PC-9 (cell line): ENCODE data around the gene REEP3. TPM values are rescaled to one million over a fixed set of nuclear protein-coding genes. Genes with fewer than 3 reads are reported as not detected.

Source experiments
- BruUV-seq: library from RNA; stranded (reverse); fragments of 400-500 nt; replicated peaks from 2 replicates; lab custom pipeline; 2021; lab: Mats Ljungman, UMichigan
- CTCF ChIA-PET: fragments of 300-600 bp; sonication (Branson Sonifier 250); formaldehyde crosslinking; loops from one replicate; lab custom pipeline; 2022; ENCODE audit warnings: antibody characterized with exemption; lab: Charles Lee
- POLR2A ChIA-PET: fragments of 300-600 bp; sonication (Branson Sonifier 250); formaldehyde crosslinking; loops from one replicate; lab custom pipeline; 2022; ENCODE audit warnings: antibody characterized with exemption; ENCODE audit not compliant: unreplicated experiment; lab: Charles Lee
- DNase-seq, 2 experiments: peaks; one replicate each; pipeline versions ENCODE4 v3.0.0 to v3.0.0-alpha.2; 2015 to 2022; ENCODE audit warnings: mixed read lengths in 1 of 2
- H2AFZ ChIP-seq: fragments of 200-600 bp; sonication (generic); 2 replicates; pipeline ENCODE4 v1.8.1; 2017; ENCODE audit warnings: antibody characterized with exemption
- H3F3A ChIP-seq: fragments of 200-600 bp; sonication (generic); 2 replicates; pipeline ENCODE4 v1.8.1; 2017; ENCODE audit warnings: antibody characterized with exemption, mild to moderate bottlenecking, low read depth; ENCODE audit not compliant: insufficient read depth
- H3K27ac ChIP-seq: fragments of 200-600 bp; sonication (generic); 2 replicates; pipeline ENCODE4 v1.6.1; 2016; ENCODE audit warnings: mixed run types
- H3K27me3 ChIP-seq: fragments of 200-600 bp; sonication (generic); 2 replicates; pipeline ENCODE4 v1.6.1; 2016; ENCODE audit warnings: low read depth, mixed run types; ENCODE audit not compliant: insufficient read depth
- H3K36me3 ChIP-seq: fragments of 200-600 bp; sonication (generic); 2 replicates; pipeline ENCODE4 v1.6.1; 2016; ENCODE audit warnings: low read depth, mixed run types
- H3K4me1 ChIP-seq: fragments of 200-600 bp; sonication (generic); replicated peaks from 2 replicates; pipeline ENCODE4 v1.6.1; 2016; ENCODE audit warnings: mixed run types; ENCODE audit not compliant: insufficient read depth
- H3K4me2 ChIP-seq: fragments of 200-600 bp; sonication (generic); 2 replicates; pipeline ENCODE4 v1.6.1; 2017; ENCODE audit warnings: mixed run types
- H3K4me3 ChIP-seq: fragments of 200-600 bp; sonication (generic); 2 replicates; pipeline ENCODE4 v1.6.1; 2016; ENCODE audit warnings: mixed run types
- H3K79me2 ChIP-seq: fragments of 200-600 bp; sonication (generic); 2 replicates; pipeline ENCODE4 v1.6.1; 2017; ENCODE audit warnings: low read depth, mixed run types
- H3K9me2 ChIP-seq: fragments of 200-600 bp; sonication (generic); 2 replicates; pipeline ENCODE4 v1.8.1; 2017; ENCODE audit warnings: mild to moderate bottlenecking; ENCODE audit not compliant: insufficient read depth
- H3K9me3 ChIP-seq: fragments of 200-600 bp; sonication (generic); 2 replicates; pipeline ENCODE4 v1.8.1; 2016; ENCODE audit warnings: low read depth; ENCODE audit not compliant: insufficient read depth
- H4K20me1 ChIP-seq: fragments of 200-600 bp; sonication (generic); 2 replicates; pipeline ENCODE4 v1.8.1; 2017; ENCODE audit not compliant: insufficient read depth
- EZH2 ChIP-seq: fragments of 200-600 bp; sonication (generic); IDR thresholded peaks from 2 replicates; pipeline ENCODE4 v1.8.0; 2017; ENCODE audit warnings: antibody characterized with exemption, low read depth
- intact Hi-C: fragments of 100-400 bp; cut with micrococcal nuclease; formaldehyde crosslinking; loops from one replicate; pipeline ENCODE4 v1.10.0; 2022; ENCODE audit not compliant: unreplicated experiment
- total RNA-seq: library from RNA; stranded (reverse); gene quantifications from 2 replicates; pipeline ENCODE4 v1.2.3, GENCODE V29; 2021
- TF ChIP-seq, protein P1 (sequence below): fragments of 200-600 bp; sonication (generic); conservative IDR thresholded peaks from 2 replicates; pipeline ENCODE4 v1.6.1; 2017; ENCODE audit warnings: mixed run types, antibody characterized with exemption, mild to moderate bottlenecking, moderate library complexity

REEP3 gene
- total RNA-seq, 1 experiment from 2014 or later: 56.4 TPM

DNA sequence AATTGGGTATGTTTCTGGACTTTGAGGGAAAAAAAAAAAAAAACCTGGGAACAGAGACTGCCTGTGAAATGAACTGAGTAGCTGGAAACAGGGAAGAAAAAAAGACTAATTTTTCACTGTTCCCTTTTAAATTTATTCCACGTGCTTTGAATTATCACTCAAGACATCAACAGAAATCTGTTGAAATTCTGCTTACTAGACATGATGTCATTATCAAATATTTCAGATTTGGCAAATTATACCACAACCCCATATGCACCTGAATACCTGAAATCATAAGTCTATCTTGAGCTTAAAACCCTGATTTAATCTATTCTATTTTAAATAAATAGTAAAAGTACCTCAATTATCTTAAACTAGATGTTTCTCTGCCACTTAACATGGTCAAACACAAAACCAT is 5.0 kb upstream of the REEP3 start:
- Histone ChIP-seq H3K4me1 (peaks cover 41% of the 10 kb centered on the region), H3K36me3 (peaks cover 12% of the 10 kb centered on the region; the same call in 1 of the 2 replicates), H3K27me3 (no peaks in the 10 kb centered on the region), H3K9me3 (peaks cover 10% of the 10 kb centered on the region; the same call in 1 of the 2 replicates), H4K20me1 (no peaks in the 10 kb centered on the region; the same call in 1 of the 2 replicates), H3K4me2 (no peak overlapping the region), H2AFZ (no peak overlapping the region), H3K27ac (no peak overlapping the region), H3K9me2 (no peaks in the 10 kb centered on the region), H3K4me3 (no peak overlapping the region), H3F3A (peaks cover 12% of the 10 kb centered on the region), H3K79me2 (peaks cover 96% of the 10 kb centered on the region)
- intact Hi-C loops: loop anchor here (5.0 kb wide), 1 partner anchor 299 kb away; no protein-coding TSS in a partner anchor
- no TSS peak for BruUV-seq
- ChIA-PET CTCF (interaction anchor here (0.6 kb wide), 2 partner anchors 48 to 114 kb away, joined by 4 to 5 read pairs; no protein-coding TSS in a partner anchor), POLR2A (interaction anchor here (0.6 kb wide), 2 partner anchors 12 to 50 kb away, joined by 3 to 5 read pairs; partner anchors contain the start of gene JMJD1C)
- no peak for DNase-seq
- TF ChIP-seq, protein P1, sequence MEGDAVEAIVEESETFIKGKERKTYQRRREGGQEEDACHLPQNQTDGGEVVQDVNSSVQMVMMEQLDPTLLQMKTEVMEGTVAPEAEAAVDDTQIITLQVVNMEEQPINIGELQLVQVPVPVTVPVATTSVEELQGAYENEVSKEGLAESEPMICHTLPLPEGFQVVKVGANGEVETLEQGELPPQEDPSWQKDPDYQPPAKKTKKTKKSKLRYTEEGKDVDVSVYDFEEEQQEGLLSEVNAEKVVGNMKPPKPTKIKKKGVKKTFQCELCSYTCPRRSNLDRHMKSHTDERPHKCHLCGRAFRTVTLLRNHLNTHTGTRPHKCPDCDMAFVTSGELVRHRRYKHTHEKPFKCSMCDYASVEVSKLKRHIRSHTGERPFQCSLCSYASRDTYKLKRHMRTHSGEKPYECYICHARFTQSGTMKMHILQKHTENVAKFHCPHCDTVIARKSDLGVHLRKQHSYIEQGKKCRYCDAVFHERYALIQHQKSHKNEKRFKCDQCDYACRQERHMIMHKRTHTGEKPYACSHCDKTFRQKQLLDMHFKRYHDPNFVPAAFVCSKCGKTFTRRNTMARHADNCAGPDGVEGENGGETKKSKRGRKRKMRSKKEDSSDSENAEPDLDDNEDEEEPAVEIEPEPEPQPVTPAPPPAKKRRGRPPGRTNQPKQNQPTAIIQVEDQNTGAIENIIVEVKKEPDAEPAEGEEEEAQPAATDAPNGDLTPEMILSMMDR: no peak
- TF ChIP-seq EZH2: no peak

DNA sequence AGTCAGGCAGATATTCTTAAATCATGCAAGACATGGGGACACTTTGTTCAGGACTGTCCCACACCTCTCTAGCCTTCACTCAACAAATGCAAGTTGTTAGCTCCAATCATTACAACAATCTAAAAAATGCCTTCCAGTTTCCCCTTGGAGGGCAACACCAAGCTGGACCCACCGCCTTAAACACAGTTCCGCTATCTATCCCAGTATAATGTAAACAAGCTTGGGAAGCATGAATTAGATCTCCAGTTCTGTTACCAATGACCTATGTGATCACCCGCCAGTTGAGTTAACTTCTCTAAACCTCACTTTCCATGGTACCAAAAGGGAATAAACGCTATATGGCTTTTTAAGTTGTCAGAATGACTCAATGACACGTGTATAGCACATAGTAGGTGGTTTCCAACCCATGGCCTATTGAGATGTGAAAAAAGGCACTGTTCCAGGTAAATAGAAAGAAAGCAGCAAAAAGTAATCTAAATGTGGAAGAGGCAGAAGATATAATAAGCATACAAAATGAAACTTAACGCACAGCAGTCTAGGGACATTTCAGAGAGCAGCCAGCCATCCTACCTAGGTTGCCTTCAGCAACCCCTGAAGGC is 2.4 kb upstream of the REEP3 start:
- intact Hi-C loops: loop anchor here (5.0 kb wide), 1 partner anchor 301 kb away; no protein-coding TSS in a partner anchor
- Histone ChIP-seq H3K4me1 (peaks cover 55% of the 10 kb centered on the region), H3K79me2 (peaks cover 91% of the 10 kb centered on the region), H3K27ac (0 out of 2 replicates have a peak overlapping the region, but pooled peaks have one; percentile 88), H3K4me3 (no peak overlapping the region), H3K4me2 (peak overlapping the region; percentile 77; the same call in 1 of the 2 replicates), H4K20me1 (peaks cover 5% of the 10 kb centered on the region; the same call in 1 of the 2 replicates), H2AFZ (no peak overlapping the region), H3K36me3 (0 out of 2 replicates have a peak, but pooled peaks cover 3% of the 10 kb centered on the region), H3F3A (peaks cover 23% of the 10 kb centered on the region), H3K9me3 (peaks cover 6% of the 10 kb centered on the region; the same call in 1 of the 2 replicates), H3K9me2 (no peaks in the 10 kb centered on the region), H3K27me3 (no peaks in the 10 kb centered on the region)
- TF ChIP-seq EZH2: no peak
- TF ChIP-seq, protein P1: no peak
- POLR2A ChIA-PET: no interaction called here
- DNase-seq: no peak
- CTCF ChIA-PET: no interaction called here
- BruUV-seq: no TSS peak

DNA sequence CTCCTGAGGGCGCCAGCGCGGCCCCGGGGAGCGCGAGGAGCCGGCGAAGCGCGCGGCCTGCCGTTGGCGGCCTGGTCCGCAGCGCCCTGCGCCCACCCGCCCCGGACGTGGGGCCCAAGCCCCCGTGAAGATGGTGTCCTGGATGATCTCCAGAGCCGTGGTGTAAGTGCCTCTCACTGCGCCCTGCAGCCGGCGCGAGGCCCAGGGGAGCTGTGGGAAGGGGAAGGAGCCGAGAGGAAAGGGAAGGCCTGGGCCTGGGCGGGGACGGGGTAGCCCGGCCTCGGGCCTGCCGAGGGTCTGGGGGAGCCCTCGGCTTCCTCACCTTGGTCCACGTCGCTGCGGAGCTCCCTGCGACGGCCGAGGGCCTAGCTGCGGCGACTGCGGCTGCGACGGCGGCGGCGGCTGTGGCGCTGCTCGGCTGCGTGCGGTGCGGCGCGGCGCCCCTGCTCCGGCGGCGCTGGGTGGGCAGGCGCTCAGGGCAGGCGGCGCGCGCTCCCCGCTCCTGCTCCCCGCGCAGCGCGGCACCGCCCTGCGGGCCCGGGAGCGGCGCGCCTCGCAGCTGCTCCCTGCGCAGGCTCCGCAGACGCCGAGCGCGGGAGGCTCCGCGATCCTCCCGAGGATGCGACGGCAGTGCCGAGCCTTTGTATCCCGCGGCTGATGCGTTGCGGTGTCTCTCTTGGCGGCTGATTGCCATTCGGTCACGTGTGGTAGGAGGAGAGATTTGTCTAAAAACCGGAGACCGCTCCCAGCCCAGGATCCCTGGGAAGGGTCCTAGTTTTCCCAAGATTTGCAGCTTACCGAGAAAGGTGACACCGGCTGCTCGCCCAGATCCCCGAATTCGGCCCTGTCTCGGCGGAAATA is 445 bp downstream of the REEP3 start:
- intact Hi-C loops: loop anchor here (1.0 to 5.0 kb wide), 4 partner anchors 32 to 255 kb away; no protein-coding TSS in a partner anchor
- H2AFZ ChIP-seq: peak overlapping the region; percentile 87
- CTCF ChIA-PET: interaction anchor here (0.6 kb wide), 1 partner anchor 95 kb away, joined by 6 read pairs; no protein-coding TSS in a partner anchor
- peaks cover 39% of the 10 kb centered on the region for H3K4me1 ChIP-seq
- H3K36me3 ChIP-seq: no peaks in the 10 kb centered on the region
- peak overlapping the region; percentile 74 for H3K4me3 ChIP-seq
- H3F3A ChIP-seq: peaks cover 23% of the 10 kb centered on the region
- no peak for TF ChIP-seq EZH2
- TF ChIP-seq, protein P1: no peak
- H3K27ac ChIP-seq: peak overlapping the region; percentile 89
- peak overlapping the region; percentile 81 for H3K4me2 ChIP-seq
- 0 out of 2 replicates have a peak, but pooled peaks cover 5% of the 10 kb centered on the region for H4K20me1 ChIP-seq
- peaks cover 92% of the 10 kb centered on the region for H3K79me2 ChIP-seq
- H3K9me2 ChIP-seq: no peaks in the 10 kb centered on the region
- no TSS peak for BruUV-seq
- POLR2A ChIA-PET: interaction anchor here (0.6 to 1.9 kb wide), 2 partner anchors 32 to 1648 kb away, joined by 3 to 13 read pairs; no protein-coding TSS in a partner anchor
- H3K27me3 ChIP-seq: no peaks in the 10 kb centered on the region
- DNase-seq: peak; percentile 54 to 74
- no peaks in the 10 kb centered on the region; the same call in 1 of the 2 replicates for H3K9me3 ChIP-seq
